Gastroesophageal sphincter (tissue), 4 donors: ENCODE measurements around the gene CD300LD. TPM values are rescaled to one million over a fixed set of nuclear protein-coding genes. Genes with fewer than 3 reads are reported as not detected.

Experiments
- ATAC-seq: fragments of 150-250 bp; one replicate; pipeline ENCODE4 v1.9.1; 2016; ENCODE audit warnings: mild to moderate bottlenecking, moderate library complexity
- H3K27ac ChIP-seq, 4 donors: fragments of 200-600 bp; sonication (generic) in 3 of 4; 1 replicate in 3 of 4; 2 replicates in 1 of 4; pipeline ENCODE4 v1.5.1; 2016 to 2019
- H3K27me3 ChIP-seq: fragments of 200-600 bp; sonication (generic); one replicate; pipeline ENCODE4 v1.5.1; 2019
- H3K36me3 ChIP-seq, 2 donors: fragments of 200-600 bp; sonication (generic); one replicate each; pipeline ENCODE4 v1.5.1; 2019; ENCODE audit warnings: control low read depth in 1 of 2
- H3K4me1 ChIP-seq, 3 donors: fragments of 200-600 bp; sonication (generic); 1 replicate in 2 of 3; 2 replicates in 1 of 3; pipeline ENCODE4 v1.5.1; 2016 to 2019; ENCODE audit warnings: control low read depth in 2 of 3
- H3K4me3 ChIP-seq, 2 donors: fragments of 200-600 bp; sonication (generic); one replicate each; pipeline ENCODE4 v1.5.1; 2019; ENCODE audit warnings: mild to moderate bottlenecking in 1 of 2, moderate library complexity in 1 of 2
- H3K9me3 ChIP-seq, 3 donors: fragments of 200-600 bp; sonication (generic); one replicate each; pipeline ENCODE4 v1.5.1; 2017 to 2019; ENCODE audit warnings: control low read depth in 2 of 3
- EP300 ChIP-seq: sonication (generic); formaldehyde crosslinking; IDR thresholded peaks from one replicate; pipeline ENCODE4 v1.6.1; 2017; ENCODE audit warnings: antibody characterized with exemption, mild to moderate bottlenecking
- POLR2A ChIP-seq, 2 donors: fragments of 450-650 bp; IDR thresholded peaks; one replicate each; pipeline ENCODE4 v1.6.1; 2017; ENCODE audit warnings: antibody characterized with exemption in 2 of 2, mild to moderate bottlenecking in 2 of 2, moderate library complexity in 1 of 2
- POLR2AphosphoS5 ChIP-seq: sonication (generic); formaldehyde crosslinking; IDR thresholded peaks from one replicate; pipeline ENCODE4 v1.6.1; 2017; ENCODE audit warnings: antibody characterized with exemption
- WGBS, 2 donors: methylation state at CpG; one replicate each; pipeline ENCODE4 v1.1.5; 2018; ENCODE audit warnings: low coverage in 1 of 2; 5-methylcytosine and 5-hydroxymethylcytosine counted together
- total RNA-seq, 4 donors: library from RNA; depleted of rRNA; stranded (reverse); fragments of >200 nt; gene quantifications; one replicate each; pipeline ENCODE4 v1.1.0, GENCODE V29; 2016
- TF ChIP-seq, protein P1 (sequence below), 4 experiments: fragments of 200-600 bp in 2 of 4; fragments of 450-650 bp in 2 of 4; sonication (generic) in 1 of 4; IDR thresholded peaks; one replicate each; pipeline ENCODE4 v1.5.1; 2017 to 2019; ENCODE audit warnings: antibody characterized with exemption in 4 of 4, mild to moderate bottlenecking in 2 of 4, moderate library complexity in 2 of 4

CD300LD gene
- total RNA-seq, result not detected

- Histone ChIP-seq H3K4me1 (no peaks in the 10 kb centered on the region), H3K4me3 (no peak within 1 kb of the TSS), H3K27ac (no peak within 1 kb of the TSS), H3K27me3 (peaks cover 37% of the 10 kb centered on the region), H3K36me3 (no peaks in the 10 kb centered on the region), H3K9me3 (peaks cover 0 to 8% (median 0%) of the 10 kb centered on the region in 3 donors)
- 67 to 73% methylated on average over 11 to 14 of the region's 14 CpGs for WGBS, 2 donors
- ATAC-seq, result no peak
- TF ChIP-seq POLR2A (IDR thresholded peaks at IDR 0.05) (no peak), EP300 (no peak), POLR2AphosphoS5 (no peak)
- TF ChIP-seq, protein P1, sequence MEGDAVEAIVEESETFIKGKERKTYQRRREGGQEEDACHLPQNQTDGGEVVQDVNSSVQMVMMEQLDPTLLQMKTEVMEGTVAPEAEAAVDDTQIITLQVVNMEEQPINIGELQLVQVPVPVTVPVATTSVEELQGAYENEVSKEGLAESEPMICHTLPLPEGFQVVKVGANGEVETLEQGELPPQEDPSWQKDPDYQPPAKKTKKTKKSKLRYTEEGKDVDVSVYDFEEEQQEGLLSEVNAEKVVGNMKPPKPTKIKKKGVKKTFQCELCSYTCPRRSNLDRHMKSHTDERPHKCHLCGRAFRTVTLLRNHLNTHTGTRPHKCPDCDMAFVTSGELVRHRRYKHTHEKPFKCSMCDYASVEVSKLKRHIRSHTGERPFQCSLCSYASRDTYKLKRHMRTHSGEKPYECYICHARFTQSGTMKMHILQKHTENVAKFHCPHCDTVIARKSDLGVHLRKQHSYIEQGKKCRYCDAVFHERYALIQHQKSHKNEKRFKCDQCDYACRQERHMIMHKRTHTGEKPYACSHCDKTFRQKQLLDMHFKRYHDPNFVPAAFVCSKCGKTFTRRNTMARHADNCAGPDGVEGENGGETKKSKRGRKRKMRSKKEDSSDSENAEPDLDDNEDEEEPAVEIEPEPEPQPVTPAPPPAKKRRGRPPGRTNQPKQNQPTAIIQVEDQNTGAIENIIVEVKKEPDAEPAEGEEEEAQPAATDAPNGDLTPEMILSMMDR (IDR thresholded peaks at IDR 0.05), result no peak
Observed at GRCh38 chr17:74592087-74592990, at the start of gene CD300LD. CD300LD (minus strand) TSS chr17:74592283; CDS start chr17:74592202, 81 bp downstream.

DNA sequence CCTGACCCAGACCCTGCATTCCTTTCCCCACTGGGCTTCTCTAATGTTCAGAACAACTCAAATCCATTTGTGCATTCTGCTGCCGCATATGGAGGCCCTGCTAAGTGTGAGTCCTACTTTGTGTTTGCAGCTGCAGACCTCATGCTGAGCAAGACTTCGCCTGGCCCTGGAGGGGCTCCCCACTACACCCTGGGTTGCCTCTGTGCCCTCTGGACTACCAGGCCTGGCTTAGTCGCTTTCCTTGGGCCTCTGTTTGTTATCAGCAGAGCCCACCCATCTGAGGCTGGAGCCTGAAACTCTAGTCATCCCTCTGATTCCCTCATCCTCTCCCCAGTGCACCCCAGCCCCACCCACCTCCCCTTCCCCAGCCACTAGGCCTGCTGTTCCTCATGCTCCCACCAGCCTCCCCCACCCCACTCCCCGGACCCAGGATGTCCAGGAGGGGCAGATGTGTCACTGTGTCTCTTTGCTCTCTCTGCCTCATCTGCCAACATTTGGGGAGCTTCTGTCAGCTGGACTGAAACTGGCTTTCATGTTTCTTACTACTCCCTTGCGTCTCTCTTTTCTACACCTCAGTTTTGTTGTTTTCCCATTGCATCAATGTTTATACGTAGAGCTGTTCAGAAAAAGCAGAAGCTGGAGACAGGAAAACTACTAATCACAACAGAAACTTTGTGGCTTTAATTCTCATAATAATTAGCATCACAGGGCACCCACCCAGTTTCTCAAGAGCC is 49.3 kb upstream of the CD300LD start:
- peaks cover 0 to 6% (median 0%) of the 10 kb centered on the region in 3 donors for H3K9me3 ChIP-seq
- WGBS, 2 donors, result 47 to 78% methylated on average over 4 of the region's 6 CpGs
- ATAC-seq, result no peak
- no peaks in the 10 kb centered on the region for H3K4me1 ChIP-seq
- H3K27me3 ChIP-seq, result peaks cover 70% of the 10 kb centered on the region
- H3K27ac ChIP-seq, result no peak overlapping the region
- H3K4me3 ChIP-seq, result no peak overlapping the region
- TF ChIP-seq POLR2AphosphoS5 (no peak), EP300 (no peak), POLR2A (IDR thresholded peaks at IDR 0.05) (no peak)
- TF ChIP-seq, protein P1 (IDR thresholded peaks at IDR 0.05), result no peak
- H3K36me3 ChIP-seq, result no peaks in the 10 kb centered on the region

GRCh38 chr17:74639704-74640151 is 47.6 kb upstream of the CD300LD start:
- Histone ChIP-seq H3K36me3 (no peaks in the 10 kb centered on the region), H3K27me3 (peaks cover 73% of the 10 kb centered on the region), H3K9me3 (peaks cover 0 to 4% (median 0%) of the 10 kb centered on the region in 3 donors), H3K4me1 (no peaks in the 10 kb centered on the region), H3K4me3 (no peak overlapping the region), H3K27ac (no peak overlapping the region)
- ATAC-seq, result no peak
- WGBS, 2 donors, result 72 to 87% methylated on average over 4 to 8 of the region's 10 CpGs
- TF ChIP-seq POLR2AphosphoS5 (no peak), EP300 (no peak), POLR2A (IDR thresholded peaks at IDR 0.05) (no peak)
- TF ChIP-seq, protein P1 (IDR thresholded peaks at IDR 0.05), result no peak

DNA sequence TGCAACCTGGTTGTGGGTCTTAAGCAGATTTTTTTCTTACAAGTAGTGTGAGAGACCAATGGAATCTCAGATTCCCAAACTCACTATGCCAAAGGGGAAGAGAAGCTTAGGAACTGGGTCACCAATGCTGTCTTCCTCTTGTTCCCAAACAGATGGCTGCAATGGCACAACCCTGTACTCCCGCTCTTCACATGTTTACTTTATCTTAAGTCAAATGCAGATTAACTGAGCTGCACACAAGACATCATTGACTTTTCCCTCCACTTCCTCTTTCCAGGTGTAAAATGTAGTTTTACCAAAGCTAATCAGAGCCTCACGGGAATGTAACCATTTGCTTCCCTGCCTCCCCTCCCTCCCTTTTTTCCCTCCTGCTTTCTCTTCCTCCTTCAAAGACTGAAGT is 45.8 kb upstream of the CD300LD start:
- Histone ChIP-seq H3K4me1 (no peaks in the 10 kb centered on the region), H3K4me3 (no peak overlapping the region), H3K27ac (no peak overlapping the region), H3K27me3 (peaks cover 81% of the 10 kb centered on the region), H3K36me3 (no peaks in the 10 kb centered on the region), H3K9me3 (no peaks in the 10 kb centered on the region)
- TF ChIP-seq, protein P1 (IDR thresholded peaks at IDR 0.05), result no peak
- TF ChIP-seq EP300, result no peak
- no peak for TF ChIP-seq POLR2A (IDR thresholded peaks at IDR 0.05)
- TF ChIP-seq POLR2AphosphoS5, result no peak
- ATAC-seq, result no peak
- 17 to 25% methylated on average over 2 of the region's 2 CpGs for WGBS, 2 donors
